Smooth muscle cell (in vitro differentiated cells): ENCODE measurements around the gene SEPTIN8. TPM values are rescaled to one million over a fixed set of nuclear protein-coding genes. Genes with fewer than 3 reads are reported as not detected.

ENCODE experiments used
- DNase-seq: peaks from one replicate; lab custom pipeline; 2025; ENCODE audit not compliant: unreplicated experiment; lab: John Stamatoyannopoulos, UW
- H2AFZ ChIP-seq: fragments of 200-600 bp; sonication (generic); 2 replicates; pipeline ENCODE4 v1.6.0; 2016; ENCODE audit warnings: antibody characterized with exemption, low read depth, mild to moderate bottlenecking
- H3F3A ChIP-seq: fragments of 200-600 bp; sonication (generic); 2 replicates; pipeline ENCODE4 v1.6.0; 2017; ENCODE audit warnings: antibody characterized with exemption, low read depth
- H3K27ac ChIP-seq: fragments of 200-600 bp; sonication (generic); 2 replicates; pipeline ENCODE4 v1.5.1; 2016; ENCODE audit warnings: low read depth, mild to moderate bottlenecking
- H3K27me3 ChIP-seq: fragments of 200-600 bp; sonication (generic); 2 replicates; pipeline ENCODE4 v1.6.1; 2016; ENCODE audit warnings: low read depth, mild to moderate bottlenecking
- H3K36me3 ChIP-seq: fragments of 200-600 bp; sonication (generic); 2 replicates; pipeline ENCODE4 v1.5.1; 2016; ENCODE audit warnings: low read depth
- H3K4me1 ChIP-seq: fragments of 200-600 bp; sonication (generic); 2 replicates; pipeline ENCODE4 v1.5.1; 2016; ENCODE audit warnings: low read depth
- H3K4me2 ChIP-seq: fragments of 200-600 bp; sonication (generic); 2 replicates; pipeline ENCODE4 v1.6.0; 2016; ENCODE audit warnings: mild to moderate bottlenecking
- H3K4me3 ChIP-seq: fragments of 200-600 bp; sonication (generic); 2 replicates; pipeline ENCODE4 v1.5.1; 2016; ENCODE audit warnings: mild to moderate bottlenecking
- H3K79me2 ChIP-seq: fragments of 200-600 bp; sonication (generic); 2 replicates; pipeline ENCODE4 v1.6.0; 2016; ENCODE audit warnings: low read depth, mild to moderate bottlenecking
- H3K9ac ChIP-seq: fragments of 200-600 bp; sonication (generic); 2 replicates; pipeline ENCODE4 v1.6.0; 2016; ENCODE audit warnings: low read depth
- H3K9me3 ChIP-seq: fragments of 200-600 bp; sonication (generic); replicated peaks from 2 replicates; pipeline ENCODE4 v1.5.1; 2016; ENCODE audit warnings: low read depth
- H4K20me1 ChIP-seq: fragments of 200-600 bp; sonication (generic); 2 replicates; pipeline ENCODE4 v1.6.0; 2016; ENCODE audit warnings: low read depth
- WGBS: methylation state at CpG from one replicate; pipeline ENCODE4 v1.1.7; 2016; ENCODE audit warnings: low lambda C conversion rate; 5-methylcytosine and 5-hydroxymethylcytosine counted together
- polyA plus RNA-seq: library from polyadenylated mRNA; unstranded; fragments of >200 nt; fragmentation: Nextera tagmentation; extraction: Ambion mirVana; gene quantifications from 2 replicates; pipeline ENCODE4 v1.2.1, GENCODE V29; 2016
- total RNA-seq: library from RNA; depleted of rRNA; stranded (reverse); fragments of >200 nt; gene quantifications from 2 replicates; pipeline ENCODE4 v1.2.3, GENCODE V29; 2014
- TF ChIP-seq, protein P1 (sequence below): fragments of 200-600 bp; sonication (generic); IDR thresholded peaks from 2 replicates; pipeline ENCODE4 v1.5.1; 2017; ENCODE audit warnings: borderline replicate concordance, mild to moderate bottlenecking, antibody characterized with exemption; ENCODE audit not compliant: insufficient read depth, poor library complexity, severe bottlenecking

Gene SEPTIN8
- total and polyA plus RNA-seq, 2 experiments from 2014 or later: 26.3 to 68.1 TPM

DNA sequence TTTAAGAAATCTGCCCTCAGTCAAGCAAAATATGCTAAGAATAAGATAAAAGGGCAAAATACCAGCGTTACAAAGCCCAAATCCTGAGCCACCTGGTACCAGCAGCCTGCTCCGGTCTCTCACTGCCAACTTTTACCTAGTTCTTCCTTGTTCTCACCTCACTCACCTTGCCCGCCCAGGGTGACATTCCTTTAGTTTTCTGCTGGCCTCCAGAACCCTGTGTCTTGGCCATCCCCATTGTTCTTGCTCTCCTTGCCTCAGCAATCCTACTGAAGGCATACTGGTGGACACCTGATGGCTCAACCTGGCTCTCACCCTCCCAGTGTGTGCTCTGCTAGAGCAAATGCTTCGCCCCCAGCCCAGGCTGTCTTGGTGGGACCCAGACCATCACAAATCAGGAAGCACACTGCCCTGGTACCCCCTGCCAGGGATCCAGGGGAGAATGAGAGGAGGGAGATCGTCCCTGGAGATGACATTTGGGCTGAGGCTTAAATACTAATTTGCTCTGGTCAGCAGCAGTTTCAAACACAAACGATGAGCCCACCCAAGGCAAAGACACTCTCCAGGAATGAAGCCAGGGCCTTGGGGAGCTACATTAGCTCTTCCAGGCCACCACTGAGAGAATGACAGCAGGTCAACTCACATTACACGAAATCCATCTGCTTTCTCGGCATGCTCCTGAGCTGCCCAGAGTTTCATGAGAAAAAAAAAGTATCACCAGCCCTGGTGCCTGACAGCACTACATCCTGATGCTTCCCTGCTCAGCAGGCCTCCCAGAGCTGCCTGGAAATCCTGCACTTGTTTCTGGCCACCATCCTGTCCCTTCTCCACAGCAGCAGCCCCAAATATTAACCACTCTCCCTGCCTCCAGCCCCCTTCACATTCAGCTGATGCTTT lies 12.2 kb upstream of the SEPTIN8 start:
- DNase-seq: no peak
- Histone ChIP-seq H3K4me2 (no peak overlapping the region), H3K79me2 (no peaks in the 10 kb centered on the region), H4K20me1 (no peaks in the 10 kb centered on the region), H3K4me3 (no peak overlapping the region), H3K27me3 (no peaks in the 10 kb centered on the region), H3K27ac (no peak overlapping the region), H3K4me1 (no peaks in the 10 kb centered on the region), H3K9ac (no peak overlapping the region), H3K9me3 (no peaks in the 10 kb centered on the region), H2AFZ (no peak overlapping the region), H3K36me3 (no peaks in the 10 kb centered on the region), H3F3A (no peaks in the 10 kb centered on the region)
- TF ChIP-seq, protein P1, sequence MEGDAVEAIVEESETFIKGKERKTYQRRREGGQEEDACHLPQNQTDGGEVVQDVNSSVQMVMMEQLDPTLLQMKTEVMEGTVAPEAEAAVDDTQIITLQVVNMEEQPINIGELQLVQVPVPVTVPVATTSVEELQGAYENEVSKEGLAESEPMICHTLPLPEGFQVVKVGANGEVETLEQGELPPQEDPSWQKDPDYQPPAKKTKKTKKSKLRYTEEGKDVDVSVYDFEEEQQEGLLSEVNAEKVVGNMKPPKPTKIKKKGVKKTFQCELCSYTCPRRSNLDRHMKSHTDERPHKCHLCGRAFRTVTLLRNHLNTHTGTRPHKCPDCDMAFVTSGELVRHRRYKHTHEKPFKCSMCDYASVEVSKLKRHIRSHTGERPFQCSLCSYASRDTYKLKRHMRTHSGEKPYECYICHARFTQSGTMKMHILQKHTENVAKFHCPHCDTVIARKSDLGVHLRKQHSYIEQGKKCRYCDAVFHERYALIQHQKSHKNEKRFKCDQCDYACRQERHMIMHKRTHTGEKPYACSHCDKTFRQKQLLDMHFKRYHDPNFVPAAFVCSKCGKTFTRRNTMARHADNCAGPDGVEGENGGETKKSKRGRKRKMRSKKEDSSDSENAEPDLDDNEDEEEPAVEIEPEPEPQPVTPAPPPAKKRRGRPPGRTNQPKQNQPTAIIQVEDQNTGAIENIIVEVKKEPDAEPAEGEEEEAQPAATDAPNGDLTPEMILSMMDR: no peak
- 80% methylated on average over 8 of the region's 8 CpGs for WGBS

- Histone ChIP-seq H3K4me3 (no peak overlapping the region), H3K4me1 (no peaks in the 10 kb centered on the region), H3K9ac (no peak overlapping the region), H3K27me3 (no peaks in the 10 kb centered on the region), H3K9me3 (no peaks in the 10 kb centered on the region), H3K36me3 (no peaks in the 10 kb centered on the region), H2AFZ (no peak overlapping the region), H3F3A (no peaks in the 10 kb centered on the region), H3K79me2 (no peaks in the 10 kb centered on the region), H3K4me2 (no peak overlapping the region), H3K27ac (no peak overlapping the region), H4K20me1 (no peaks in the 10 kb centered on the region)
- DNase-seq: no peak
- 77% methylated on average over 1 of the region's 1 CpG for WGBS
- TF ChIP-seq, protein P1: no peak
Measured at GRCh38 chr5:132788508-132788907, 11.5 kb upstream of the SEPTIN8 start.

- H3F3A ChIP-seq: no peaks in the 10 kb centered on the region
- H3K4me2 ChIP-seq: no peak overlapping the region
- H3K27ac ChIP-seq: no peak overlapping the region
- WGBS: 95% methylated on average over 1 of the region's 1 CpG
- no peak overlapping the region for H3K9ac ChIP-seq
- no peaks in the 10 kb centered on the region for H4K20me1 ChIP-seq
- no peak for DNase-seq
- TF ChIP-seq, protein P1: no peak
- H3K27me3 ChIP-seq: no peaks in the 10 kb centered on the region
- no peaks in the 10 kb centered on the region for H3K4me1 ChIP-seq
- H3K36me3 ChIP-seq: no peaks in the 10 kb centered on the region
- no peak overlapping the region for H3K4me3 ChIP-seq
- H2AFZ ChIP-seq: no peak overlapping the region
- no peaks in the 10 kb centered on the region for H3K79me2 ChIP-seq
- no peaks in the 10 kb centered on the region for H3K9me3 ChIP-seq
Measured at GRCh38 chr5:132787076-132787475, 10.0 kb upstream of the SEPTIN8 start.
